Measurements from ENCODE around the gene TRIM44. TPM values are rescaled to one million over a fixed set of nuclear protein-coding genes. Genes with fewer than 3 reads are reported as not detected.

Gene TRIM44
- total RNA-seq, 1 donor from 2014 or later: 68.7 TPM

DNA sequence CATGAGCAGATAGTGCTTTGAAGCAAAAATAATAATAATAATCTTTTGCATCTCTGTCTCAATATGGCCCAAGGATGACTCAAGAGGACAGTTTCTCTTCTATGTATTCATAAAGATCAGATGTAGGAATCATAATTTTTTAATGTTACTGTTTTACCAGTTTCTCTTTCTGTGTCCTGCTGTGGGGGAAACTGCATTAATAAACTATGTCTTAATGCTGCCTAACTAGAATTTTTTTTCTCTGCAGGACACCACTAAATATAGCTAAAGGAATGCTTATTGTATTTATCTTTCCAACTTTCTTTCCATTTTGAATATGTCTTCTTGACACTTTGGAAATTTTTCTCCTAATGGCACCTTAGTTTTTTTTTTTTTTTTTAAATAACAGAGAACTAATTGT, 37.8 kb upstream of the TRIM44 start:
- Mint-ChIP-seq H3K27ac (ENCODE audit: unreplicated experiment) (peak overlapping the region; percentile 38), H3K9me3 (ENCODE audit: low read depth) (no peaks in the 10 kb centered on the region), H3K27me3 (ENCODE audit: low read depth) (no peaks in the 10 kb centered on the region), H3K4me1 (ENCODE audit: low read depth) (peaks cover 86% of the 10 kb centered on the region), H3K4me3 (ENCODE audit: unreplicated experiment) (peak overlapping the region; percentile 18), H3K36me3 (ENCODE audit: low read depth) (no peaks in the 10 kb centered on the region)
- TF ChIP-seq, protein P1, sequence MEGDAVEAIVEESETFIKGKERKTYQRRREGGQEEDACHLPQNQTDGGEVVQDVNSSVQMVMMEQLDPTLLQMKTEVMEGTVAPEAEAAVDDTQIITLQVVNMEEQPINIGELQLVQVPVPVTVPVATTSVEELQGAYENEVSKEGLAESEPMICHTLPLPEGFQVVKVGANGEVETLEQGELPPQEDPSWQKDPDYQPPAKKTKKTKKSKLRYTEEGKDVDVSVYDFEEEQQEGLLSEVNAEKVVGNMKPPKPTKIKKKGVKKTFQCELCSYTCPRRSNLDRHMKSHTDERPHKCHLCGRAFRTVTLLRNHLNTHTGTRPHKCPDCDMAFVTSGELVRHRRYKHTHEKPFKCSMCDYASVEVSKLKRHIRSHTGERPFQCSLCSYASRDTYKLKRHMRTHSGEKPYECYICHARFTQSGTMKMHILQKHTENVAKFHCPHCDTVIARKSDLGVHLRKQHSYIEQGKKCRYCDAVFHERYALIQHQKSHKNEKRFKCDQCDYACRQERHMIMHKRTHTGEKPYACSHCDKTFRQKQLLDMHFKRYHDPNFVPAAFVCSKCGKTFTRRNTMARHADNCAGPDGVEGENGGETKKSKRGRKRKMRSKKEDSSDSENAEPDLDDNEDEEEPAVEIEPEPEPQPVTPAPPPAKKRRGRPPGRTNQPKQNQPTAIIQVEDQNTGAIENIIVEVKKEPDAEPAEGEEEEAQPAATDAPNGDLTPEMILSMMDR (IDR thresholded peaks at IDR 0.05): no peak
- no peak for DNase-seq (ENCODE audit: low spot score)

DNA sequence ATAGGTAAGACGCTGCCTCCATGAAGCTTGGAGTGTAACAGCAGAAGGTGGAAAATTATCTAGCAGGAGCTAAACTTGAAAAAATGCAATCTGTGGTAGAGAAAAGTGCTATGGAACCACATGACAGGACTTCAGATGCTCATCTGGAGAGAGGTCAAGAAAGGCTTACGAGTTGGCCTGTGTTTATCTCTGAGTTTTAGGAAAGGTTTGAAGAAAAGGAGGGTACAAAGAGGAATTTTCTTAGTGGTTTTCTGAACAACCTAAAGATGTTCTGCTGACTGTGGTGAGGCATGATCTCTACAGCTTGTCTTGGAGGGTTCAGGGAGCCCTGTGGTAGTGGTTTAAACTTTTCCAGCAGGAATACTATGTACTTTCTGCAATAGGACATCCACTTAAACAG, 36.1 kb upstream of the TRIM44 start:
- TF ChIP-seq, protein P1 (IDR thresholded peaks at IDR 0.05): no peak
- Mint-ChIP-seq H3K27ac (ENCODE audit: unreplicated experiment) (no peak overlapping the region), H3K9me3 (ENCODE audit: low read depth) (no peaks in the 10 kb centered on the region), H3K4me3 (ENCODE audit: unreplicated experiment) (no peak overlapping the region), H3K36me3 (ENCODE audit: low read depth) (no peaks in the 10 kb centered on the region), H3K4me1 (ENCODE audit: low read depth) (peaks cover 80% of the 10 kb centered on the region), H3K27me3 (ENCODE audit: low read depth) (no peaks in the 10 kb centered on the region)
- no peak for DNase-seq (ENCODE audit: low spot score)

DNA sequence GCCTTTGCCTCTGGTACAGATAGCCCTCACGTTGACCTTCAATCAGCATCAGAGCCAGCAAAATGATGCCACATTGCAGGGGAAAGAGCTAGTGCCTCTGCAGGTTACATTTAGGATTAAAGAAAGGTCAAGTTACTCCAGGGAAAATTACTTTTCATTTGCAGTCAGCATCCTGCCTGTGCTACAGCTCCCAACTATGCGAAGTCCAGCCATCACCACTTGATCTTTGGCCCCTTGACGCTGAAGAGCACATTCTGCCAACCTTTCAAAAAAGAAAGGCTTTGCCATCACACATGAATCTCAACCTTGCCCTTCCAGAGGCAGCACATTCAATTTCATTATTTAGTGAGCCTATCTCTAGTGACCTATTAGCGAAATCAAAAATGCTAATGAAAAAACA, 33.1 kb upstream of the TRIM44 start:
- Mint-ChIP-seq H3K9me3 (ENCODE audit: low read depth) (no peaks in the 10 kb centered on the region), H3K27me3 (ENCODE audit: low read depth) (no peaks in the 10 kb centered on the region), H3K4me3 (ENCODE audit: unreplicated experiment) (no peak overlapping the region), H3K27ac (ENCODE audit: unreplicated experiment) (peak overlapping the region; percentile 89), H3K36me3 (ENCODE audit: low read depth) (no peaks in the 10 kb centered on the region), H3K4me1 (ENCODE audit: low read depth) (peaks cover 62% of the 10 kb centered on the region)
- DNase-seq (ENCODE audit: low spot score): no peak
- TF ChIP-seq, protein P1 (IDR thresholded peaks at IDR 0.05): no peak

DNA sequence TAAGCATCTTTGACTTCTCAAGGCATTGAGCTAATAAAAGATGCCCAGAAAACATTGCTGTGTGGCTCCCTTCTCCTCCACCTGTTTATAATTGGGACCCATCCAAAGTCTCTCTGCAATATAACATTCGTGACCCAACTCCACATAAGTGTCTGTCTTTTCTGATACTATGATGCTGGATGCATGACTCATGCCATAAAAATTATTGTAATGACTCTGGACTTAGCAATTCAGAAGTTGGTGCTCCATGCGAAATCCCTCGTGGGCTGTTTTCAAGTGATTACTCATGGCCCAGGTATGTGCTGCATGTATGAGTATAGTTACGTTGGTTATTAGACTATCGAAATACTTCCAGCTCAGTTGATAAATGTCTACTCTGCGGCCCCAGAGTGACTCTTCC, 32.7 kb upstream of the TRIM44 start:
- DNase-seq (ENCODE audit: low spot score): no peak
- Mint-ChIP-seq H3K36me3 (ENCODE audit: low read depth) (no peaks in the 10 kb centered on the region), H3K9me3 (ENCODE audit: low read depth) (no peaks in the 10 kb centered on the region), H3K27me3 (ENCODE audit: low read depth) (no peaks in the 10 kb centered on the region), H3K4me1 (ENCODE audit: low read depth) (peaks cover 58% of the 10 kb centered on the region), H3K4me3 (ENCODE audit: unreplicated experiment) (no peak overlapping the region), H3K27ac (ENCODE audit: unreplicated experiment) (peak overlapping the region; percentile 89)
- TF ChIP-seq, protein P1 (IDR thresholded peaks at IDR 0.05): no peak

DNA sequence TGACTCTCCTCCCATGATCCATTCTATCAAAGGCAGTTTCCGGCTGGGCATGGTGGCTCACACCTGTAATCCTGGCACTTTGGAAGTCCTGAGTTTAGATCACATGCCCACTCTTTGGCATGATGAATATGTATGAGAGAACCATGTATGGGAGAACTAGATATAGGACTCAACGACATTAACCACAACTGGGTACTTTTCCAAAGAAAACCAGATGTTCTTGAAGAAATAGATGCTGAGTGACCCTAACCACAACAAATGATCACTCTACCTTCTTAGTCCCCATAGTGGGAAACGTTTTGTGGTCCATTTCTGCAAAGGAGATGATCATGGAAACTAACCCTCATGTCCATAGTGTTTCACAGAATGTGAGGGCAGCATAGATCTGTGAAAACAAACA, 30.7 kb upstream of the TRIM44 start:
- no peaks in the 10 kb centered on the region for H3K36me3 Mint-ChIP-seq (ENCODE audit: low read depth)
- DNase-seq (ENCODE audit: low spot score): no peak
- no peak overlapping the region for H3K27ac Mint-ChIP-seq (ENCODE audit: unreplicated experiment)
- H3K4me3 Mint-ChIP-seq (ENCODE audit: unreplicated experiment): no peak overlapping the region
- no peaks in the 10 kb centered on the region for H3K9me3 Mint-ChIP-seq (ENCODE audit: low read depth)
- TF ChIP-seq, protein P1 (IDR thresholded peaks at IDR 0.05): no peak
- H3K27me3 Mint-ChIP-seq (ENCODE audit: low read depth): no peaks in the 10 kb centered on the region
- H3K4me1 Mint-ChIP-seq (ENCODE audit: low read depth): peaks cover 38% of the 10 kb centered on the region
